A549 (cell line): Measurements from ENCODE around the gene SOSTDC1.

ENCODE experiments used
- CHD4 ChIP-seq: fragments of 200-600 bp; sonication (generic); IDR thresholded peaks from 2 replicates; pipeline ENCODE4 v1.6.1; 2016; ENCODE audit warnings: antibody characterized with exemption, mild to moderate bottlenecking, borderline replicate concordance
- EP300 ChIP-seq, 2 experiments: fragments of >200 bp; sonication (Bioruptor Twin); formaldehyde crosslinking; IDR thresholded peaks; 2 replicates in 1 of 2; 3 replicates in 1 of 2; pipeline ENCODE4 v1.6.1; 2016 to 2017
- POLR2A ChIP-seq: IDR thresholded peaks from 2 replicates; pipeline ENCODE4 v1.6.1; 2012; ENCODE audit warnings: mild to moderate bottlenecking, low read length
- SREBF2 ChIP-seq: fragments of 450-650 bp; IDR thresholded peaks from 2 replicates; pipeline ENCODE4 v1.6.1; 2014; ENCODE audit warnings: mild to moderate bottlenecking, moderate library complexity
- TF ChIP-seq, protein P1 (sequence below): fragments of >200 bp; sonication (Bioruptor Twin); formaldehyde crosslinking; IDR thresholded peaks from 3 replicates; pipeline ENCODE4 v1.5.1; 2016
- TF ChIP-seq, protein P2 (sequence below): fragments of 200-600 bp; sonication (generic); IDR thresholded peaks from 2 replicates; pipeline ENCODE4 v1.6.1; 2016; ENCODE audit warnings: antibody characterized with exemption, mild to moderate bottlenecking, moderate library complexity

DNA sequence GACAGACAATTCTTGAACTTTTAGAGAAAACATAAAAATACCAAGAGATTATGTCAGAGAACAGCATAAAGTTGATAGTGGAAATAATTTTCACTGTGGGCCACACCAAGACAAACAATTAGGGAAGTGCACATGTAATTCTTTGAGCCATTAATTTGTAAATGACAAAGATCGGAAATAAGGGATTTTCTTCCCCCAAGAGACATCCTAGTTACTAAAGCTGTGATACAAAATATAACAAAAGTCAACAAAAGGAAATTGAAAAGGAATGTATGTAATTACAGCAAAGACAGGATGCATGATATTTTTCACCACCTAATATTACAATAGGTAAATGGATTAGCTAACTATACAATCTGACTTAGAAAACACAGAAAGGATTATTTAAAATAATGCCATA, 48.7 kb upstream of the SOSTDC1 start:
- TF ChIP-seq, protein P1, sequence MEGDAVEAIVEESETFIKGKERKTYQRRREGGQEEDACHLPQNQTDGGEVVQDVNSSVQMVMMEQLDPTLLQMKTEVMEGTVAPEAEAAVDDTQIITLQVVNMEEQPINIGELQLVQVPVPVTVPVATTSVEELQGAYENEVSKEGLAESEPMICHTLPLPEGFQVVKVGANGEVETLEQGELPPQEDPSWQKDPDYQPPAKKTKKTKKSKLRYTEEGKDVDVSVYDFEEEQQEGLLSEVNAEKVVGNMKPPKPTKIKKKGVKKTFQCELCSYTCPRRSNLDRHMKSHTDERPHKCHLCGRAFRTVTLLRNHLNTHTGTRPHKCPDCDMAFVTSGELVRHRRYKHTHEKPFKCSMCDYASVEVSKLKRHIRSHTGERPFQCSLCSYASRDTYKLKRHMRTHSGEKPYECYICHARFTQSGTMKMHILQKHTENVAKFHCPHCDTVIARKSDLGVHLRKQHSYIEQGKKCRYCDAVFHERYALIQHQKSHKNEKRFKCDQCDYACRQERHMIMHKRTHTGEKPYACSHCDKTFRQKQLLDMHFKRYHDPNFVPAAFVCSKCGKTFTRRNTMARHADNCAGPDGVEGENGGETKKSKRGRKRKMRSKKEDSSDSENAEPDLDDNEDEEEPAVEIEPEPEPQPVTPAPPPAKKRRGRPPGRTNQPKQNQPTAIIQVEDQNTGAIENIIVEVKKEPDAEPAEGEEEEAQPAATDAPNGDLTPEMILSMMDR, result no peak
- TF ChIP-seq SREBF2 (no peak), POLR2A (no peak), CHD4 (no peak), EP300 (IDR thresholded peaks at IDR 0.05) (no peak)
- TF ChIP-seq, protein P2, sequence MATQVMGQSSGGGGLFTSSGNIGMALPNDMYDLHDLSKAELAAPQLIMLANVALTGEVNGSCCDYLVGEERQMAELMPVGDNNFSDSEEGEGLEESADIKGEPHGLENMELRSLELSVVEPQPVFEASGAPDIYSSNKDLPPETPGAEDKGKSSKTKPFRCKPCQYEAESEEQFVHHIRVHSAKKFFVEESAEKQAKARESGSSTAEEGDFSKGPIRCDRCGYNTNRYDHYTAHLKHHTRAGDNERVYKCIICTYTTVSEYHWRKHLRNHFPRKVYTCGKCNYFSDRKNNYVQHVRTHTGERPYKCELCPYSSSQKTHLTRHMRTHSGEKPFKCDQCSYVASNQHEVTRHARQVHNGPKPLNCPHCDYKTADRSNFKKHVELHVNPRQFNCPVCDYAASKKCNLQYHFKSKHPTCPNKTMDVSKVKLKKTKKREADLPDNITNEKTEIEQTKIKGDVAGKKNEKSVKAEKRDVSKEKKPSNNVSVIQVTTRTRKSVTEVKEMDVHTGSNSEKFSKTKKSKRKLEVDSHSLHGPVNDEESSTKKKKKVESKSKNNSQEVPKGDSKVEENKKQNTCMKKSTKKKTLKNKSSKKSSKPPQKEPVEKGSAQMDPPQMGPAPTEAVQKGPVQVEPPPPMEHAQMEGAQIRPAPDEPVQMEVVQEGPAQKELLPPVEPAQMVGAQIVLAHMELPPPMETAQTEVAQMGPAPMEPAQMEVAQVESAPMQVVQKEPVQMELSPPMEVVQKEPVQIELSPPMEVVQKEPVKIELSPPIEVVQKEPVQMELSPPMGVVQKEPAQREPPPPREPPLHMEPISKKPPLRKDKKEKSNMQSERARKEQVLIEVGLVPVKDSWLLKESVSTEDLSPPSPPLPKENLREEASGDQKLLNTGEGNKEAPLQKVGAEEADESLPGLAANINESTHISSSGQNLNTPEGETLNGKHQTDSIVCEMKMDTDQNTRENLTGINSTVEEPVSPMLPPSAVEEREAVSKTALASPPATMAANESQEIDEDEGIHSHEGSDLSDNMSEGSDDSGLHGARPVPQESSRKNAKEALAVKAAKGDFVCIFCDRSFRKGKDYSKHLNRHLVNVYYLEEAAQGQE, result no peak
